Calu3 (cell line): ENCODE measurements around the gene CRYBA4. TPM values are rescaled to one million over a fixed set of nuclear protein-coding genes. Genes with fewer than 3 reads are reported as not detected.

ENCODE experiments used
- BruUV-seq: library from RNA; stranded (reverse); fragments of 400-500 nt; replicated peaks from 2 replicates; lab custom pipeline; 2021; lab: Mats Ljungman, UMichigan
- CTCF ChIA-PET: fragments of 300-600 bp; sonication (Branson Sonifier 250); formaldehyde crosslinking; loops from one replicate; lab custom pipeline; 2022; ENCODE audit warnings: antibody characterized with exemption; lab: Charles Lee
- DNase-seq: peaks from one replicate; pipeline ENCODE4 v3.0.0; 2022
- H3K27ac Mint-ChIP-seq: one replicate; pipeline ENCODE4 v1.8.0; 2022; ENCODE audit warnings: mixed read lengths; ENCODE audit not compliant: unreplicated experiment
- H3K27me3 Mint-ChIP-seq: one replicate; pipeline ENCODE4 v1.8.0; 2022; ENCODE audit warnings: mixed read lengths; ENCODE audit not compliant: unreplicated experiment
- H3K36me3 Mint-ChIP-seq: one replicate; pipeline ENCODE4 v1.8.0; 2022; ENCODE audit warnings: mild to moderate bottlenecking, moderate library complexity, mixed read lengths; ENCODE audit not compliant: insufficient read depth, unreplicated experiment
- H3K4me1 Mint-ChIP-seq: one replicate; pipeline ENCODE4 v1.8.0; 2022; ENCODE audit warnings: mild to moderate bottlenecking, low read depth, mixed read lengths; ENCODE audit not compliant: unreplicated experiment
- H3K4me3 Mint-ChIP-seq: one replicate; pipeline ENCODE4 v1.8.0; 2022; ENCODE audit warnings: mild to moderate bottlenecking, low read depth, moderate library complexity, mixed read lengths; ENCODE audit not compliant: unreplicated experiment
- H3K9me3 Mint-ChIP-seq: one replicate; pipeline ENCODE4 v1.8.0; 2022; ENCODE audit warnings: low read depth, mixed read lengths; ENCODE audit not compliant: unreplicated experiment
- intact Hi-C: fragments of 100-400 bp; cut with micrococcal nuclease; formaldehyde crosslinking; loops from one replicate; pipeline ENCODE4 v1.10.0; 2022; ENCODE audit not compliant: unreplicated experiment
- total RNA-seq: library from RNA; stranded (reverse); gene quantifications from 2 replicates; pipeline ENCODE4 v1.2.3, GENCODE V29; 2022
- TF ChIP-seq, protein P1 (sequence below): fragments of 200-600 bp; IDR thresholded peaks from one replicate; pipeline ENCODE4 v1.8.0; 2022; ENCODE audit warnings: antibody characterized with exemption; ENCODE audit not compliant: unreplicated experiment

CRYBA4 gene
- total RNA-seq, 1 experiment from 2014 or later = not detected

DNA sequence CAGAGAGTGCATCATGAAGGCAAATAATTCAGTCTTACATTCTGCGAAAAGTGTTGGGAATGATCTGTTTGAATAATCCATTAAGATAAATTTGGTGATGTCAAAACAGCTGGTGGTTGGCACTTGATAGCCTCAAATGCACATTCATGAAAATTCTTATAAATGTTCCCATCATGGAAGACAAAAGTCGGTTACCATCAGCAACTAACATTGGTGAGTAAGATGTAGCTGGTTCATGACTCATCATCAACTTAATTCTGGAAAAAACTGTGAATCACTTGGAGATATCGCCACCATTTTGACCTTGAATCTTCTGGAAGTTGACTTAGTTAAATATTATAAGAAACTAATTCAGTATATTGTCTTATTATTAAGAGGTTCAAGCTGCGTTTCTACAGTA is 15.2 kb upstream of the CRYBA4 start:
- TF ChIP-seq, protein P1, sequence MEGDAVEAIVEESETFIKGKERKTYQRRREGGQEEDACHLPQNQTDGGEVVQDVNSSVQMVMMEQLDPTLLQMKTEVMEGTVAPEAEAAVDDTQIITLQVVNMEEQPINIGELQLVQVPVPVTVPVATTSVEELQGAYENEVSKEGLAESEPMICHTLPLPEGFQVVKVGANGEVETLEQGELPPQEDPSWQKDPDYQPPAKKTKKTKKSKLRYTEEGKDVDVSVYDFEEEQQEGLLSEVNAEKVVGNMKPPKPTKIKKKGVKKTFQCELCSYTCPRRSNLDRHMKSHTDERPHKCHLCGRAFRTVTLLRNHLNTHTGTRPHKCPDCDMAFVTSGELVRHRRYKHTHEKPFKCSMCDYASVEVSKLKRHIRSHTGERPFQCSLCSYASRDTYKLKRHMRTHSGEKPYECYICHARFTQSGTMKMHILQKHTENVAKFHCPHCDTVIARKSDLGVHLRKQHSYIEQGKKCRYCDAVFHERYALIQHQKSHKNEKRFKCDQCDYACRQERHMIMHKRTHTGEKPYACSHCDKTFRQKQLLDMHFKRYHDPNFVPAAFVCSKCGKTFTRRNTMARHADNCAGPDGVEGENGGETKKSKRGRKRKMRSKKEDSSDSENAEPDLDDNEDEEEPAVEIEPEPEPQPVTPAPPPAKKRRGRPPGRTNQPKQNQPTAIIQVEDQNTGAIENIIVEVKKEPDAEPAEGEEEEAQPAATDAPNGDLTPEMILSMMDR = no peak
- Mint-ChIP-seq H3K9me3 (no peaks in the 10 kb centered on the region), H3K4me1 (no peaks in the 10 kb centered on the region), H3K36me3 (no peaks in the 10 kb centered on the region), H3K27ac (no peak overlapping the region), H3K27me3 (peaks cover 58% of the 10 kb centered on the region), H3K4me3 (no peak overlapping the region)
- no TSS peak for BruUV-seq
- intact Hi-C loops = no loop called here
- CTCF ChIA-PET = no interaction called here
- DNase-seq = no peak

GRCh38 chr22:26608129-26608528 is 13.6 kb upstream of the CRYBA4 start:
- no peak overlapping the region for H3K4me3 Mint-ChIP-seq
- CTCF ChIA-PET = interaction anchor here (0.6 to 0.7 kb wide), 2 partner anchors 26 to 256 kb away, joined by 3 to 5 read pairs; no protein-coding TSS in a partner anchor
- no peaks in the 10 kb centered on the region for H3K36me3 Mint-ChIP-seq
- no peak overlapping the region for H3K27ac Mint-ChIP-seq
- TF ChIP-seq, protein P1 = no peak
- no TSS peak for BruUV-seq
- DNase-seq = no peak
- intact Hi-C loops = no loop called here
- H3K4me1 Mint-ChIP-seq = no peaks in the 10 kb centered on the region
- no peaks in the 10 kb centered on the region for H3K9me3 Mint-ChIP-seq
- H3K27me3 Mint-ChIP-seq = peaks cover 60% of the 10 kb centered on the region

DNA sequence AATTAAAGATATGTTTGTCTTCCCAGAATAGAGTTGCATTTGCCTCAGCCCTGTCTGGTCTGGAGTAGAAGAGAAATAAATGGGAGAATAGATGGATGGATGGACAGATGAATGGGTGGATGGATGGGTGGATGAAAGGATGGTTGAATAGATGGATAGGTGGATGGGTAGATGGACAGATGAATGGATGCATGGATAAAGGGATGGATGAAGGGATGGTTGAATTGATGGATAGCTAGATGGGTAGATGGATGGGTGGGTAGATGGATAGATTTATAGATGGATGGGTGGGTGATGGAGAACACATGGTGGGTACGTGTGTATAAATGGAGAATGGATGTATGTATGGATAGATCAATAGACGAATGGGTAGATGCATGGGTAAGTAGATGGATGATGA is 12.5 kb upstream of the CRYBA4 start:
- H3K4me1 Mint-ChIP-seq = no peaks in the 10 kb centered on the region
- TF ChIP-seq, protein P1 = no peak
- no peak overlapping the region for H3K4me3 Mint-ChIP-seq
- no peaks in the 10 kb centered on the region for H3K9me3 Mint-ChIP-seq
- no peak for DNase-seq
- CTCF ChIA-PET = interaction anchor here (0.5 kb wide), 1 partner anchor 89 kb away, joined by 3 read pairs; no protein-coding TSS in a partner anchor
- H3K27me3 Mint-ChIP-seq = peaks cover 66% of the 10 kb centered on the region
- BruUV-seq = no TSS peak
- H3K27ac Mint-ChIP-seq = no peak overlapping the region
- no peaks in the 10 kb centered on the region for H3K36me3 Mint-ChIP-seq
- intact Hi-C loops = no loop called here

GRCh38 chr22:26610072-26610958 is 11.4 kb upstream of the CRYBA4 start:
- Mint-ChIP-seq H3K9me3 (no peaks in the 10 kb centered on the region), H3K4me3 (no peak overlapping the region), H3K36me3 (no peaks in the 10 kb centered on the region), H3K27me3 (peaks cover 67% of the 10 kb centered on the region), H3K4me1 (no peaks in the 10 kb centered on the region), H3K27ac (no peak overlapping the region)
- intact Hi-C loops = no loop called here
- TF ChIP-seq, protein P1 = no peak
- DNase-seq = no peak
- CTCF ChIA-PET = no interaction called here
- no TSS peak for BruUV-seq
